Activated CD8-positive, alpha-beta T cell treated with anti-CD3 and anti-CD28 coated beads for 36 hours (primary cell): ENCODE measurements around the gene TRAFD1. TPM values are rescaled to one million over a fixed set of nuclear protein-coding genes. Genes with fewer than 3 reads are reported as not detected.

ENCODE experiments used
- ATAC-seq: fragments of 200-7000 bp; cut with Tn5 transposase; one replicate; pipeline ENCODE4 v1.10.0; 2021; ENCODE audit warnings: mild to moderate bottlenecking, moderate library complexity
- CTCF ChIA-PET: fragments of 350-600 bp; sonication (Branson Sonifier 250); formaldehyde crosslinking; loops from one replicate; lab custom pipeline; 2021; ENCODE audit warnings: antibody characterized with exemption; lab: Charles Lee
- POLR2A ChIA-PET: fragments of 350-600 bp; sonication (Branson Sonifier 250); formaldehyde crosslinking; loops from one replicate; lab custom pipeline; 2021; ENCODE audit warnings: antibody characterized with exemption; lab: Charles Lee
- DNase-seq: peaks from one replicate; pipeline ENCODE4 v3.0.0-alpha.2; 2020
- H3K27ac Mint-ChIP-seq: one replicate; pipeline ENCODE4 v1.8.0; 2021; ENCODE audit warnings: mild to moderate bottlenecking, mixed read lengths
- H3K27me3 Mint-ChIP-seq: one replicate; pipeline ENCODE4 v1.8.0; 2021; ENCODE audit warnings: mixed read lengths
- H3K36me3 Mint-ChIP-seq: one replicate; pipeline ENCODE4 v1.8.0; 2021; ENCODE audit warnings: low read depth, mixed read lengths
- H3K4me1 Mint-ChIP-seq: one replicate; pipeline ENCODE4 v1.8.0; 2021; ENCODE audit warnings: low read depth, mixed read lengths
- H3K4me3 Mint-ChIP-seq: one replicate; pipeline ENCODE4 v1.8.0; 2021; ENCODE audit warnings: mild to moderate bottlenecking, moderate library complexity, mixed read lengths
- H3K9me3 Mint-ChIP-seq: one replicate; pipeline ENCODE4 v1.8.0; 2021; ENCODE audit warnings: mixed read lengths
- intact Hi-C: fragments of 100-400 bp; cut with micrococcal nuclease; formaldehyde crosslinking; loops from one replicate; pipeline ENCODE4 v1.10.0; 2022
- total RNA-seq, 2 experiments: library from RNA; stranded (reverse); gene quantifications; one replicate each; pipeline ENCODE4 v1.2.3, GENCODE V29; 2021
- TF ChIP-seq, protein P1 (sequence below): fragments of 200-600 bp; IDR thresholded peaks from one replicate; pipeline ENCODE4 v1.8.0; 2022; ENCODE audit warnings: antibody characterized with exemption, mild to moderate bottlenecking

TRAFD1 gene
- total RNA-seq, 2 experiments from 2014 or later, result 34.6 to 35.8 TPM

GRCh38 chr12:112182499-112182898, 57.1 kb downstream of the TRAFD1 start:
- H3K27me3 Mint-ChIP-seq, result no peaks in the 10 kb centered on the region
- intact Hi-C loops, result no loop called here
- H3K4me3 Mint-ChIP-seq, result no peak overlapping the region
- TF ChIP-seq, protein P1, sequence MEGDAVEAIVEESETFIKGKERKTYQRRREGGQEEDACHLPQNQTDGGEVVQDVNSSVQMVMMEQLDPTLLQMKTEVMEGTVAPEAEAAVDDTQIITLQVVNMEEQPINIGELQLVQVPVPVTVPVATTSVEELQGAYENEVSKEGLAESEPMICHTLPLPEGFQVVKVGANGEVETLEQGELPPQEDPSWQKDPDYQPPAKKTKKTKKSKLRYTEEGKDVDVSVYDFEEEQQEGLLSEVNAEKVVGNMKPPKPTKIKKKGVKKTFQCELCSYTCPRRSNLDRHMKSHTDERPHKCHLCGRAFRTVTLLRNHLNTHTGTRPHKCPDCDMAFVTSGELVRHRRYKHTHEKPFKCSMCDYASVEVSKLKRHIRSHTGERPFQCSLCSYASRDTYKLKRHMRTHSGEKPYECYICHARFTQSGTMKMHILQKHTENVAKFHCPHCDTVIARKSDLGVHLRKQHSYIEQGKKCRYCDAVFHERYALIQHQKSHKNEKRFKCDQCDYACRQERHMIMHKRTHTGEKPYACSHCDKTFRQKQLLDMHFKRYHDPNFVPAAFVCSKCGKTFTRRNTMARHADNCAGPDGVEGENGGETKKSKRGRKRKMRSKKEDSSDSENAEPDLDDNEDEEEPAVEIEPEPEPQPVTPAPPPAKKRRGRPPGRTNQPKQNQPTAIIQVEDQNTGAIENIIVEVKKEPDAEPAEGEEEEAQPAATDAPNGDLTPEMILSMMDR, result no peak
- peak; percentile 14 for DNase-seq
- ATAC-seq, result no peak
- CTCF ChIA-PET, result interaction anchor here (1.1 kb wide), 1 partner anchor 10 kb away, joined by 3 read pairs; no protein-coding TSS in a partner anchor
- peaks cover 21% of the 10 kb centered on the region for H3K4me1 Mint-ChIP-seq
- peaks cover 16% of the 10 kb centered on the region for H3K36me3 Mint-ChIP-seq
- POLR2A ChIA-PET, result no interaction called here
- peak overlapping the region; percentile 37 for H3K27ac Mint-ChIP-seq
- no peaks in the 10 kb centered on the region for H3K9me3 Mint-ChIP-seq

DNA sequence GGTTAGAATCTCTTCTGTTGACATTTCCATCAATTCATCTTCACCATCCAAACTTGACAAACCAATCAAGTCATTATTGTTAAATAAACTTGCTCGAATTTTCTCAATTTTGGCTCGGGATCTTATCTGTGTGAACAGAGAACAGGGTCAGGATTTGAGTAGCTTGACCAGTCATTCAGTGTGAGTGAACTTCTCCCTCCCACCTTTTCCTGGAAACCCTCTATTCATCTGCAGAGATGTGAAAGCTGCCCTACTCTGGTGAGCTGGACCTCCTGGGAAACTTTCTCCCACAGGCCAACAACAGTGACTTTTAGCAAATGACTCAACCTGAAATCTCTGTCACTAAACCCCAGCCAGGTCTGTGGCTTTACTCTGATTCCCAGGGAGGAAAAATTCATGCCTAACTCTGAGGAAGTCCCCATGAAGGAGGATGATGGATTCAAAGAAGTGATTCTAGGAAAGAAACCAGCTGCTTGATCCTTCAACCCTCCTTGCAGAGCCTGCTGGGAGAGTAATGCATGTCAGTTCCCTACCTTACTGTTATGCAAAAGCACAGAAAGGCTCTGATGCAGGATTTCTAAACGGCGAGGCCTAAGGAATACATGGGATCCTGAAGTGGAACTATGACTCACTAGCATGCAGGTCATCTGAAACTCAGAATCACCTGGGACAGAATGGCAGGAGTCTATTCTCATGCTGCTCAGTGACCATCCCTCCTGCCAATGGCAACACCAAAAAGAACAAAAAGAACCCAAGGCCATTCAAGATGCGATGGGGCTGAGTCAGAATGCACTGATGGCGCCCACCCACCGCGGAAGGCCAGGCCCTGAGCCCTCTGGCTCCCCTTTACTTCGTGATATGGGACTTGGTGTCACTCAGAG, 58.0 kb downstream of the TRAFD1 start:
- no peaks in the 10 kb centered on the region for H3K9me3 Mint-ChIP-seq
- no peak overlapping the region for H3K27ac Mint-ChIP-seq
- H3K36me3 Mint-ChIP-seq, result peaks cover 16% of the 10 kb centered on the region
- TF ChIP-seq, protein P1, result no peak
- DNase-seq, result peak; percentile 27
- peak; percentile 70 for ATAC-seq
- POLR2A ChIA-PET, result no interaction called here
- no peaks in the 10 kb centered on the region for H3K27me3 Mint-ChIP-seq
- CTCF ChIA-PET, result interaction anchor here (1.1 to 1.2 kb wide), 2 partner anchors 11 to 20 kb away, joined by 3 read pairs; no protein-coding TSS in a partner anchor
- H3K4me1 Mint-ChIP-seq, result peaks cover 21% of the 10 kb centered on the region
- intact Hi-C loops, result no loop called here
- no peak overlapping the region for H3K4me3 Mint-ChIP-seq

DNA sequence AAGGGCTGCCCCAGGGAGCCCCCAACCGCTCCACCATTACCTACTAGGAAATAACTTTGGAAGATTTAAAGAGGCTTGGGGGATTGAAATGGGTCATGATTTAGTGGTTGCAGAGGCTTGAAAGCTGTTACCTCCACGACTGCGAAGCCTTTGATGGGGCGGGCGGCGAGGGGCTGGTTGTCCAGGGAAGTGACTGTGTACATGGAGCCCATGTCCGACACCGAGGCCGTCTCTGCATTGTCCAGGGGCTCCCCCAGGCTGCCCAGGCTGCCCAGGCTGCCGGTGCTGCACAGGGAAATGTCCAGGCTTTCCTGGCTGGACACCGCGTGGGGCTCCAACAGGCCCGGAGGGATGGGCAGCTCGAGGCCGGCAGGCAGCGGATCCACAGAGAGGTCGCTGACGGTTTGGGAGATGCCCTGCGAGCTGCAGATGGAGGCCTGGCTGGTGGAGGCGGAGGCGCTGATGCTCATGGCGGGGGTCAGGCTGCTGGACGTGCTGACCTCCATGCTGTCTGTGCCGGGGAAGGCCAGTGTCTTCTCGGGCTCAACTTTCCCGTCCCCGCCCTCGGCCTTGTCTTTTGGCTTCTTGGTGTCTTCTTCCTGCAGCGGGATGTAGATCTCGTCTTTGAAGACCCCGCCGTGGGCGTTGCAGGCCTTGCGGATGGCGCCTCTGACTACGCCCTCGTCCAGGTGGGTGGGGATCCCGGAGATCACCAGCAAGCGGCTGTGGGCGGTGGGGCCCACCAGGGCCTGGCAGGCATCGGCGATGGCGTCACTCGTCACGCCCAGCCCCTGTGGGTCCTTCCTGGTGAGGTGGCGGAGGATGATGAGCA, 58.9 kb downstream of the TRAFD1 start:
- TF ChIP-seq, protein P1, result no peak
- POLR2A ChIA-PET, result no interaction called here
- Mint-ChIP-seq H3K4me1 (peaks cover 21% of the 10 kb centered on the region), H3K36me3 (peaks cover 12% of the 10 kb centered on the region), H3K27me3 (no peaks in the 10 kb centered on the region), H3K9me3 (no peaks in the 10 kb centered on the region), H3K27ac (no peak overlapping the region), H3K4me3 (no peak overlapping the region)
- DNase-seq (no peak), ATAC-seq (no peak)
- intact Hi-C loops, result no loop called here
- CTCF ChIA-PET, result interaction anchor here (1.2 kb wide), 1 partner anchor 19 kb away, joined by 3 read pairs; no protein-coding TSS in a partner anchor

DNA sequence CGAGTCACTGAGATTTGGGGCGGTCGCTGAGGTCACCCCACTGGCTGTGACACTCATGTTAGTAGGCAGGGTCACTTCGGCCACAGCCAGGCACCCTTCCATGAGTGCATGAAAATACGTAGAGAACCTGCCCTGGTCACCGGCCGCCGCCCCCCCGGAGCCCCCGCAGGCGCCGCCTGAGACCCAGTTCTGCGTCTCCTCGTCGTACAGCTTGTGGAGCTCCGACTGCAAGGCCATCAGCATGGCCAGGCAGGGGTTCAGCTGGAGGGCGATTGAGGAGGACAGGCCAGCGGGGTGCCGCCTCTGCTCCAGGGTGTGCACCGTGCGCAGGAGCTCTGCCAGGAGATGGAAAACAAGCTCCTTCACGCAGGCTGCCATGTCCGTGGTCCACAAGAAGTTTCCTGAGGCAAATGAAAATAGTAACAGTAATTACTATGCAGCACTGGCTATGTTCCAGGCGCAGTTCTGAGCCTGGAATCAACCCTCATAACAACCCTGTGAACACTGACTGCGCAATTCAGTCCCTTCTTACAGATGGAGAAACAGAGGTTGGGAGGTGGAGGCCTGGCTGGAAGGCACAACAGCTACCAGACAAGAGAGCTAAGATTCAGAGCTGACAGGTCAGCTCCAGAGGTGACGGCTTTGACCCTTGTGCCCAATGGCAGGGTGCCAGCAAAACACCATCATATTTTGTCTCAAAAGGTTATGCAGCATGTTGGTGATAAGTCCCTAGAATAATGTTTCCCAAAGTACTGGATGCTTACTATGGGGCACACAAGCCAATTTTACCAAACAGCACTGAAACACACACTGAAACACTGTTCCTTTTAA, 59.9 kb downstream of the TRAFD1 start:
- peaks cover 13% of the 10 kb centered on the region for H3K36me3 Mint-ChIP-seq
- ATAC-seq (no peak), DNase-seq (no peak)

More for the DNA sequence above, 59.9 kb downstream of the TRAFD1 start:
- TF ChIP-seq, protein P1, result no peak
- intact Hi-C loops, result no loop called here
- Mint-ChIP-seq H3K27me3 (no peaks in the 10 kb centered on the region), H3K4me3 (no peak overlapping the region), H3K27ac (no peak overlapping the region), H3K4me1 (peaks cover 21% of the 10 kb centered on the region), H3K9me3 (no peaks in the 10 kb centered on the region)
- CTCF ChIA-PET, result no interaction called here
- POLR2A ChIA-PET, result no interaction called here
